ENCODE results near the gene SLC16A5. TPM values are rescaled to one million over a fixed set of nuclear protein-coding genes. Genes with fewer than 3 reads are reported as not detected.

Gene SLC16A5
- total RNA-seq, 1 donor from 2014 or later = 50.9 TPM

- DNase-seq (ENCODE audit: low spot score) = peak; percentile 18
- no peaks in the 10 kb centered on the region for H3K9me3 Mint-ChIP-seq (ENCODE audit: unreplicated experiment)
- TF ChIP-seq CTCF (IDR thresholded peaks at IDR 0.05; ENCODE audit: unreplicated experiment) = no peak
- peak overlapping the region; percentile 98 for H3K4me3 Mint-ChIP-seq (ENCODE audit: unreplicated experiment)
- H3K27me3 Mint-ChIP-seq (ENCODE audit: unreplicated experiment) = peaks cover 5% of the 10 kb centered on the region
- peaks cover 26% of the 10 kb centered on the region for H3K4me1 Mint-ChIP-seq (ENCODE audit: unreplicated experiment)
- H3K27ac Mint-ChIP-seq (ENCODE audit: unreplicated experiment) = peak overlapping the region; percentile 84
- peaks cover 8% of the 10 kb centered on the region for H3K36me3 Mint-ChIP-seq (ENCODE audit: low read depth, unreplicated experiment)
Measured at GRCh38 chr17:75153780-75154194, 66.0 kb downstream of the SLC16A5 start.

- no peak for TF ChIP-seq CTCF (IDR thresholded peaks at IDR 0.05; ENCODE audit: unreplicated experiment)
- peaks cover 26% of the 10 kb centered on the region for H3K4me1 Mint-ChIP-seq (ENCODE audit: unreplicated experiment)
Measured at GRCh38 chr17:75154195-75155106, 66.7 kb downstream of the SLC16A5 start, which contains the start of gene JPT1. Gene JPT1 (minus strand): TSS chr17:75154512. CDS start chr17:75154397, 115 bp downstream.

GRCh38 chr17:75155191-75155601 lies 67.4 kb downstream of the SLC16A5 start:
- Mint-ChIP-seq H3K4me3 (ENCODE audit: unreplicated experiment) (peak overlapping the region; percentile 29), H3K27me3 (ENCODE audit: unreplicated experiment) (peaks cover 4% of the 10 kb centered on the region), H3K36me3 (ENCODE audit: low read depth, unreplicated experiment) (peaks cover 4% of the 10 kb centered on the region), H3K9me3 (ENCODE audit: unreplicated experiment) (no peaks in the 10 kb centered on the region), H3K4me1 (ENCODE audit: unreplicated experiment) (peaks cover 22% of the 10 kb centered on the region), H3K27ac (ENCODE audit: unreplicated experiment) (no peak overlapping the region)
- no peak for DNase-seq (ENCODE audit: low spot score)
- TF ChIP-seq CTCF (IDR thresholded peaks at IDR 0.05; ENCODE audit: unreplicated experiment) = no peak

More at GRCh38 chr17:75154195-75155106, 66.7 kb downstream of the SLC16A5 start, which contains the start of gene JPT1:
- H3K9me3 Mint-ChIP-seq (ENCODE audit: unreplicated experiment) = no peaks in the 10 kb centered on the region
- peaks cover 5% of the 10 kb centered on the region for H3K27me3 Mint-ChIP-seq (ENCODE audit: unreplicated experiment)
- H3K4me3 Mint-ChIP-seq (ENCODE audit: unreplicated experiment) = peak within 1 kb of the TSS; percentile 98
- peak within 1 kb of the TSS; percentile 84 for H3K27ac Mint-ChIP-seq (ENCODE audit: unreplicated experiment)
- peaks cover 7% of the 10 kb centered on the region for H3K36me3 Mint-ChIP-seq (ENCODE audit: low read depth, unreplicated experiment)
- DNase-seq (ENCODE audit: low spot score) = peak; percentile 96

Other genes with a start within 250 kb of the SLC16A5 start
- 0.74 TPM for gene GRIN2C, start 228.1 kb upstream of the SLC16A5 start, total RNA-seq (ENCODE audit: unreplicated experiment)
- gene FDXR, start 215.0 kb upstream of the SLC16A5 start, total RNA-seq (ENCODE audit: unreplicated experiment) = 22.1 TPM
- gene FADS6, start 194.3 kb upstream of the SLC16A5 start, total RNA-seq (ENCODE audit: unreplicated experiment) = not detected
- 0.18 TPM for gene USH1G, start 164.7 kb upstream of the SLC16A5 start, total RNA-seq (ENCODE audit: unreplicated experiment)
- not detected for gene OTOP2, start 163.7 kb upstream of the SLC16A5 start, total RNA-seq (ENCODE audit: unreplicated experiment)
- gene OTOP3, start 152.1 kb upstream of the SLC16A5 start, total RNA-seq (ENCODE audit: unreplicated experiment) = not detected
- 157 TPM for gene HID1, start 115.2 kb upstream of the SLC16A5 start, total RNA-seq (ENCODE audit: unreplicated experiment)
- 33.2 TPM for gene CDR2L, start 100.3 kb upstream of the SLC16A5 start, total RNA-seq (ENCODE audit: unreplicated experiment)
- 16.2 TPM for gene MRPL58, start 75.3 kb upstream of the SLC16A5 start, total RNA-seq (ENCODE audit: unreplicated experiment)
- gene ATP5PD, start 41.0 kb upstream of the SLC16A5 start, total RNA-seq (ENCODE audit: unreplicated experiment) = 179 TPM
- gene KCTD2, start 40.7 kb upstream of the SLC16A5 start, total RNA-seq (ENCODE audit: unreplicated experiment) = 33.5 TPM
- gene ARMC7, start 22.0 kb downstream of the SLC16A5 start, total RNA-seq (ENCODE audit: unreplicated experiment) = 43.4 TPM
- 13.5 TPM for gene NT5C, start 43.8 kb downstream of the SLC16A5 start, total RNA-seq (ENCODE audit: unreplicated experiment)
- gene JPT1, start 66.6 kb downstream of the SLC16A5 start, total RNA-seq (ENCODE audit: unreplicated experiment) = 115 TPM
- 657 TPM for gene SUMO2, start 95.0 kb downstream of the SLC16A5 start, total RNA-seq (ENCODE audit: unreplicated experiment)
- 83.9 TPM for gene NUP85, start 117.7 kb downstream of the SLC16A5 start, total RNA-seq (ENCODE audit: unreplicated experiment)
- gene GGA3, start 173.7 kb downstream of the SLC16A5 start, total RNA-seq (ENCODE audit: unreplicated experiment) = 60.8 TPM
- 63.4 TPM for gene MRPS7, start 173.9 kb downstream of the SLC16A5 start, total RNA-seq (ENCODE audit: unreplicated experiment)
- gene MIF4GD, start 183.3 kb downstream of the SLC16A5 start, total RNA-seq (ENCODE audit: unreplicated experiment) = 15.7 TPM
- gene SLC25A19, start 201.5 kb downstream of the SLC16A5 start, total RNA-seq (ENCODE audit: unreplicated experiment) = 2.9 TPM

Measured in endothelial cell (in vitro differentiated cells).